Body of pancreas (tissue), 4 donors: ENCODE measurements around the gene PHF24. TPM values are rescaled to one million over a fixed set of nuclear protein-coding genes. Genes with fewer than 3 reads are reported as not detected.
"Not testable (repeated sequence)": the region's sequence is repeated elsewhere in the genome, so short reads cannot be mapped to it uniquely, and the experiment has no call there.

Source experiments
- ATAC-seq: fragments of 150-250 bp; one replicate; pipeline ENCODE4 v1.9.1; 2016
- DNase-seq, 4 donors: peaks; one replicate each; pipeline ENCODE4 v3.0.0-alpha.2; 2019
- H3K27ac ChIP-seq, 4 donors: fragments of 200-600 bp; sonication (generic); 1 replicate in 3 of 4; 2 replicates in 1 of 4; pipeline versions ENCODE4 v1.5.1 to v1.6.1; 2016 to 2019; ENCODE audit warnings: mild to moderate bottlenecking in 1 of 4, mixed read lengths in 1 of 4, moderate library complexity in 1 of 4
- H3K27me3 ChIP-seq, 2 donors: fragments of 200-600 bp; sonication (generic); one replicate each; pipeline ENCODE4 v1.6.0; 2016; ENCODE audit warnings: mild to moderate bottlenecking in 1 of 2
- H3K36me3 ChIP-seq, 2 donors: fragments of 200-600 bp; sonication (generic); replicated peaks in 1 of 2; 2 replicates each; pipeline ENCODE4 v1.5.1; 2016; ENCODE audit warnings: low read depth in 2 of 2; ENCODE audit not compliant: insufficient read depth in 1 of 2
- H3K4me1 ChIP-seq: fragments of 200-600 bp; sonication (generic); one replicate; pipeline ENCODE4 v1.6.0; 2016
- H3K4me3 ChIP-seq, 2 donors: fragments of 200-600 bp; sonication (generic); 1 replicate in 1 of 2; 2 replicates in 1 of 2; pipeline ENCODE4 v1.5.1; 2016 to 2019
- H3K9me3 ChIP-seq, 3 donors: fragments of 200-600 bp; sonication (generic); 1 replicate in 2 of 3; 2 replicates in 1 of 3; pipeline ENCODE4 v1.5.1; 2016
- CTCF ChIP-seq, 7 experiments: fragments of 450-650 bp in 4 of 7; fragments of 200-600 bp in 3 of 7; sonication (generic) in 3 of 7; IDR thresholded peaks; one replicate each; pipeline ENCODE4 v1.5.1; 2016 to 2019; ENCODE audit warnings: antibody characterized with exemption in 7 of 7
- POLR2A ChIP-seq, 3 donors: fragments of 450-650 bp; IDR thresholded peaks; one replicate each; pipeline ENCODE4 v1.6.1; 2016; ENCODE audit warnings: antibody characterized with exemption in 3 of 3, mild to moderate bottlenecking in 2 of 3
- WGBS, 2 donors: methylation state at CpG; one replicate each; pipeline ENCODE4 v1.1.5; 2017; 5-methylcytosine and 5-hydroxymethylcytosine counted together
- intact Hi-C: fragments of 100-400 bp; cut with DNase I; formaldehyde crosslinking; loops from one replicate; pipeline ENCODE4 v1.15.1; 2023
- total RNA-seq, 2 donors: library from RNA; depleted of rRNA; stranded (reverse); fragments of >200 nt; gene quantifications; one replicate each; pipeline ENCODE4 v1.1.0, GENCODE V29; 2016

The PHF24 gene
- total RNA-seq, 2 donors from 2014 or later, result 0.26 TPM; not detected in 1

DNA sequence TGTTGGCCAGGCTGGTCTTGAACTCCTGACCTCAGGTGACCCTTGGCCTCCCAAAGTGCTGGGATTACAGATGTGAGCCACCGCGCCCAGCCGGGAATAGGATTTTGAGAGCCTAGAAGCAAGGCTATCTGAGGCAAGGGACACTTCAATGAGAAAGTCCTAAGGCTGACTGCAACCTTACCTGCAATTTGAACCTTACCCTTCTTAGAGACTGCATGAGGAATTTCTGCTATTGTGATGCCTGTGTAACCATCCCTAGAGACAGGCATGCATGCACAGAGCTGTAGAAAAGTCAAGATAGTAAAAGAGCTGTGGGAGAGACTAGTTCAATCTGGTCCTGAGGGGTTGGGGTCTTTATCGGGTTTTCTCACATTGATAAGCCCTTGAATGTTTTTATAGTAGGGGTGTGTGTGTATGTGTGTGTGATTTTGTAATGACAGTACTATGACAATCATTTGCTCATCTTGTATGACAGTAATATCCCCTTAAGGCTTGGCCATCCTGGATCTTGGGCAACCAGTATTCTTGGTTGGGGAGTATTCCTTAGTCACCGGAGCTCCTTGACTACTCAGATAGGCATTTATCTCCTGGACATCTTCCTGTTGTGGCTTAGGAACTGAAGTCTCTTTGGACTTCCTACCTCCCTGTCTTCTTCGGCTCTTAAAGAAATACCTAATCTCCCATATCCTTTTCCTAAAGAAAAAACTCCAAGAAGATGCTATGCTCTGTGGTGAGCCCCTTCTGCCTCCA lies 42.6 kb downstream of the PHF24 start:
- no peak overlapping the region for H3K4me3 ChIP-seq
- H3K36me3 ChIP-seq, result no peaks in the 10 kb centered on the region
- intact Hi-C loops, result no loop called here
- DNase-seq (no peak), ATAC-seq (no peak)
- H3K9me3 ChIP-seq, result no peaks in the 10 kb centered on the region
- H3K27ac ChIP-seq, result no peak overlapping the region
- WGBS, 2 donors, result 90 to 96% methylated on average over 6 of the region's 6 CpGs
- TF ChIP-seq CTCF (IDR thresholded peaks at IDR 0.05), result no peak
- H3K27me3 ChIP-seq, result no peaks in the 10 kb centered on the region
- no peaks in the 10 kb centered on the region for H3K4me1 ChIP-seq

DNA sequence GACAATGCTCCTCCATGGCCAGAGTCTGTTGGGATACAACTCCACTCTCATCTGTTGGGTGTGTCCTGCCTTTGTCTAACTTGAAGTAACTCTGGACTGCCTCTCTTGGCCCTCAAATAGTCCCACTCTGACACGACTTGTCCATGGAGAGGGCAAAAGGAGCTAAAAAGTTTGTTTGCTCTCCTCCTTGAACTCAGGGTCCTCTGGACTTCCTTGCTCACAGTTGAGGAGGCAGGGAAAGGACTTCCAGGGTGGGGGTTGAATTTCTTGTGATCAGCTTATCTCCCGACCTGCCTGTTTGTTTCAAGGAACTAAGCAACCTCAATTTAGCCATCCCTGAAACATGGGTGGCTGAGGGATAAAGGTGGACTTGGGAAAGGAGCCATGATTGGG lies 43.2 kb downstream of the PHF24 start:
- Histone ChIP-seq H3K27ac (no peak overlapping the region), H3K4me3 (no peak overlapping the region), H3K36me3 (no peaks in the 10 kb centered on the region), H3K4me1 (no peaks in the 10 kb centered on the region), H3K27me3 (no peaks in the 10 kb centered on the region), H3K9me3 (no peaks in the 10 kb centered on the region)
- intact Hi-C loops, result no loop called here
- WGBS, 2 donors, result 68 to 81% methylated on average over 2 of the region's 2 CpGs
- ATAC-seq (no peak), DNase-seq (no peak)
- TF ChIP-seq POLR2A (IDR thresholded peaks at IDR 0.05), result no peak
- TF ChIP-seq CTCF (IDR thresholded peaks at IDR 0.05), result no peak

DNA sequence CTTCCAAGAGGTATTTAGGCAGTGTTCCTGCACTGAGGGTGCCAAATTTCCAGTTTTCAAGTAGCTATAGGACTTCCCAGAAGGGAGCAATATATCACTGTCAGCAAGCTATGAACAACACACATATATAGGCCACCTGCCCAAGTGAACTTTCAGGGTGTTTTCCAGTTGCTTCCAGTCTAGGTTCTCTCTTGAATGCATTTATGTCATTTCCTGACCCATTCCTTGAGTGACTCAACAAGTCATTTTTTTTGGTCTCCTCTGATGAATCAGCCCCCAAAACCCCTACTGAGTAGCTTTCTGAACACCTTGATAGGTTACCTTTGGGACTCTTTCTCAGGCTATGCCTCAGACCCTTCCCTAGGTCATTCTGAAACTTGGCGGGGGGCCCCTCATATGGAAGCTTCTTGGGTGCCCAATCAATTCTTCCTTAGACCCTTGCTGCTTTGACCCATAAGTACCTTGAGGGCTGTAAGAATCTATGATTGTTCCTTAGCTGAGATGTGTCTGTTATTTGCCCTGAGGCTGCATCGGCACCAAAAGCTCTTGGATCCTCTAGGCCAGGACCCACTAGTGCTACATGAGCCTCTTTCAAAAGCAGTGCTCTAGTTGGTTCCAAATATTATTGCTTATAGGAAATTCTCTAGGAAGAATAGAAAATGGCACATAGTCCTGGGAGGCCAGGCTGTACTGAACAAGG lies 43.9 kb downstream of the PHF24 start:
- Histone ChIP-seq H3K36me3 (no peaks in the 10 kb centered on the region), H3K9me3 (no peaks in the 10 kb centered on the region), H3K4me1 (no peaks in the 10 kb centered on the region), H3K27me3 (no peaks in the 10 kb centered on the region), H3K4me3 (no peak overlapping the region), H3K27ac (no peak overlapping the region)
- ATAC-seq, result no peak
- intact Hi-C loops, result no loop called here
- no peak for DNase-seq
- TF ChIP-seq POLR2A (IDR thresholded peaks at IDR 0.05) (no peak), CTCF (IDR thresholded peaks at IDR 0.05) (no peak)
- WGBS, 2 donors, result 100% methylated on average over 2 of the region's 2 CpGs

GRCh38 chr9:35002623-35003022 lies 44.5 kb downstream of the PHF24 start:
- no peak for TF ChIP-seq CTCF (IDR thresholded peaks at IDR 0.05)
- no peak overlapping the region for H3K27ac ChIP-seq

GRCh38 chr9:35004299-35004698 lies 46.2 kb downstream of the PHF24 start:
- H3K27me3 ChIP-seq, H3K9me3 ChIP-seq, H3K36me3 ChIP-seq, H3K4me1 ChIP-seq, H3K4me3 ChIP-seq, H3K27ac ChIP-seq, DNase-seq, ATAC-seq, intact Hi-C loops: not testable (repeated sequence)
- WGBS, 2 donors, result 82 to 89% methylated on average over 13 to 14 of the region's 14 CpGs

More at GRCh38 chr9:35002623-35003022, 44.5 kb downstream of the PHF24 start:
- Histone ChIP-seq H3K27me3 (no peaks in the 10 kb centered on the region), H3K36me3 (no peaks in the 10 kb centered on the region), H3K4me3 (no peak overlapping the region), H3K9me3 (no peaks in the 10 kb centered on the region), H3K4me1 (no peaks in the 10 kb centered on the region)
- ATAC-seq (no peak), DNase-seq (no peak)
- intact Hi-C loops, result no loop called here
